WI38 (cell line): ENCODE data around the gene KIRREL1.
A peak's percentile ranks its signal among the peaks of the same experiment; 100 is the strongest.

Source experiments
- H3K4me3 ChIP-seq: 2 replicates; pipeline ENCODE4 v1.5.1; 2011; ENCODE audit warnings: low read depth, mild to moderate bottlenecking, control low read depth, low read length
- CTCF ChIP-seq: IDR thresholded peaks from 2 replicates; pipeline ENCODE4 v1.5.1; 2012; ENCODE audit warnings: low read depth, mild to moderate bottlenecking, control low read depth, low read length

Gene KIRREL1

GRCh38 chr1:157965584-157965983 is 27.9 kb upstream of the KIRREL1 start:
- TF ChIP-seq CTCF: no peak
- H3K4me3 ChIP-seq: no peak overlapping the region

GRCh38 chr1:157966031-157966537 is 27.4 kb upstream of the KIRREL1 start:
- H3K4me3 ChIP-seq: no peak overlapping the region
- no peak for TF ChIP-seq CTCF

- no peak for TF ChIP-seq CTCF
- no peak overlapping the region for H3K4me3 ChIP-seq
Observed at GRCh38 chr1:157967205-157967604, 26.2 kb upstream of the KIRREL1 start.

GRCh38 chr1:157968508-157968907 is 24.9 kb upstream of the KIRREL1 start:
- no peak for TF ChIP-seq CTCF
- no peak overlapping the region for H3K4me3 ChIP-seq

GRCh38 chr1:157968946-157969345 is 24.5 kb upstream of the KIRREL1 start:
- H3K4me3 ChIP-seq: no peak overlapping the region
- TF ChIP-seq CTCF: no peak

GRCh38 chr1:157969697-157970485 is 23.6 kb upstream of the KIRREL1 start:
- no peak overlapping the region for H3K4me3 ChIP-seq
- peak; percentile 84 for TF ChIP-seq CTCF

- no peak for TF ChIP-seq CTCF
Observed at GRCh38 chr1:157971769-157972168, 21.7 kb upstream of the KIRREL1 start.

More at GRCh38 chr1:157971769-157972168, 21.7 kb upstream of the KIRREL1 start:
- no peak overlapping the region for H3K4me3 ChIP-seq
